Measurements from ENCODE around the gene OAT. TPM values are rescaled to one million over a fixed set of nuclear protein-coding genes. Genes with fewer than 3 reads are reported as not detected.
"Not testable (repeated sequence)": the region's sequence is repeated elsewhere in the genome, so short reads cannot be mapped to it uniquely, and the experiment has no call there.

The OAT gene
- polyA plus RNA-seq, 3 donors from 2014 or later, result 69.0 to 146 (median 74.0) TPM

GRCh38 chr10:124455441-124455840, 36.7 kb upstream of the OAT start:
- no peak for DNase-seq

GRCh38 chr10:124453960-124454610, 35.4 kb upstream of the OAT start:
- Mint-ChIP-seq H3K9me3 (no peaks in the 10 kb centered on the region), H3K27me3 (ENCODE audit: low read depth in 3 of 3) (peaks cover 17 to 46% (median 30%) of the 10 kb centered on the region in 3 donors), H3K36me3 (no peaks in the 10 kb centered on the region), H3K4me3 (no peak overlapping the region), H3K4me1 (peaks cover 0 to 4% of the 10 kb centered on the region in 2 donors), H3K27ac (no peak overlapping the region)
- no peak for DNase-seq

More at GRCh38 chr10:124455441-124455840, 36.7 kb upstream of the OAT start:
- Mint-ChIP-seq H3K27ac (no peak overlapping the region), H3K27me3 (ENCODE audit: low read depth in 3 of 3) (peaks cover 17 to 40% (median 26%) of the 10 kb centered on the region in 3 donors), H3K36me3 (no peaks in the 10 kb centered on the region), H3K4me1 (peaks cover 0 to under 1% of the 10 kb centered on the region in 2 donors), H3K9me3 (no peaks in the 10 kb centered on the region), H3K4me3 (no peak overlapping the region)

GRCh38 chr10:124451276-124451675, 32.6 kb upstream of the OAT start:
- Mint-ChIP-seq H3K27me3 (ENCODE audit: low read depth in 3 of 3) (peaks cover 23 to 49% (median 29%) of the 10 kb centered on the region in 3 donors), H3K36me3 (no peaks in the 10 kb centered on the region), H3K27ac (no peak overlapping the region), H3K9me3 (no peaks in the 10 kb centered on the region), H3K4me1 (peaks cover 0 to 4% of the 10 kb centered on the region in 2 donors), H3K4me3 (no peak overlapping the region)
- DNase-seq, result no peak

- H3K36me3 Mint-ChIP-seq, result no peaks in the 10 kb centered on the region
- no peak overlapping the region for H3K27ac Mint-ChIP-seq
- no peak for DNase-seq
- peaks cover 0 to 4% of the 10 kb centered on the region in 2 donors for H3K4me1 Mint-ChIP-seq
- no peaks in the 10 kb centered on the region for H3K9me3 Mint-ChIP-seq
- peaks cover 26 to 52% (median 29%) of the 10 kb centered on the region in 3 donors for H3K27me3 Mint-ChIP-seq (ENCODE audit: low read depth in 3 of 3)
- H3K4me3 Mint-ChIP-seq, result no peak overlapping the region
Measured at GRCh38 chr10:124450783-124451057, 32.0 kb upstream of the OAT start.

GRCh38 chr10:124450012-124450782, 31.5 kb upstream of the OAT start, which contains the start of gene NKX1-2:
Gene NKX1-2 (minus strand): TSS chr10:124450035. CDS start chr10:124449943, 92 bp downstream.
- H3K27ac Mint-ChIP-seq, result no peak within 1 kb of the TSS
- no peaks in the 10 kb centered on the region for H3K36me3 Mint-ChIP-seq
- H3K4me1 Mint-ChIP-seq, result peaks cover 0 to 4% of the 10 kb centered on the region in 2 donors

GRCh38 chr10:124449170-124450011, 30.7 kb upstream of the OAT start:
- H3K9me3 Mint-ChIP-seq, result no peaks in the 10 kb centered on the region
- peaks cover 0 to 4% of the 10 kb centered on the region in 2 donors for H3K4me1 Mint-ChIP-seq
- H3K4me3 Mint-ChIP-seq, result no peak overlapping the region
- no peak overlapping the region for H3K27ac Mint-ChIP-seq
- peaks cover 21 to 55% (median 29%) of the 10 kb centered on the region in 3 donors for H3K27me3 Mint-ChIP-seq (ENCODE audit: low read depth in 3 of 3)
- no peak for DNase-seq
- no peaks in the 10 kb centered on the region for H3K36me3 Mint-ChIP-seq

More at GRCh38 chr10:124450012-124450782, 31.5 kb upstream of the OAT start, which contains the start of gene NKX1-2:
- no peak within 1 kb of the TSS for H3K4me3 Mint-ChIP-seq
- H3K27me3 Mint-ChIP-seq (ENCODE audit: low read depth in 3 of 3), result peaks cover 26 to 56% (median 31%) of the 10 kb centered on the region in 3 donors
- no peak for DNase-seq
- no peaks in the 10 kb centered on the region for H3K9me3 Mint-ChIP-seq

- peak overlapping the region in 1 of 5 donors; percentile 21 for H3K4me3 Mint-ChIP-seq
- H3K27me3 Mint-ChIP-seq (ENCODE audit: low read depth in 3 of 3), result peaks cover 16 to 51% (median 29%) of the 10 kb centered on the region in 3 donors
- no peaks in the 10 kb centered on the region for H3K9me3 Mint-ChIP-seq
- H3K27ac Mint-ChIP-seq, result no peak overlapping the region
- H3K4me1 Mint-ChIP-seq, result peaks cover 0 to 4% of the 10 kb centered on the region in 2 donors
- no peak for DNase-seq
- H3K36me3 Mint-ChIP-seq, result no peaks in the 10 kb centered on the region
Measured at GRCh38 chr10:124448696-124449169, 30.0 kb upstream of the OAT start.

GRCh38 chr10:124447751-124448466, 29.2 kb upstream of the OAT start:
- no peak for DNase-seq
- no peak overlapping the region for H3K27ac Mint-ChIP-seq
- peaks cover 18 to 54% (median 27%) of the 10 kb centered on the region in 3 donors for H3K27me3 Mint-ChIP-seq (ENCODE audit: low read depth in 3 of 3)
- peaks cover 0 to 4% of the 10 kb centered on the region in 2 donors for H3K4me1 Mint-ChIP-seq
- no peaks in the 10 kb centered on the region for H3K36me3 Mint-ChIP-seq
- no peak overlapping the region for H3K4me3 Mint-ChIP-seq
- H3K9me3 Mint-ChIP-seq, result no peaks in the 10 kb centered on the region

GRCh38 chr10:124446830-124447750, 28.4 kb upstream of the OAT start:
- Mint-ChIP-seq H3K27me3 (ENCODE audit: low read depth in 3 of 3) (peaks cover 16 to 51% (median 27%) of the 10 kb centered on the region in 3 donors), H3K4me3 (no peak overlapping the region), H3K36me3 (no peaks in the 10 kb centered on the region), H3K4me1 (peaks cover 0 to 4% of the 10 kb centered on the region in 2 donors), H3K27ac (no peak overlapping the region), H3K9me3 (peaks cover 0 to 2% (median 0%) of the 10 kb centered on the region in 6 donors)
- no peak for DNase-seq

GRCh38 chr10:124441694-124442093, 23.0 kb upstream of the OAT start:
- peaks cover 6 to 26% (median 17%) of the 10 kb centered on the region in 3 donors for H3K27me3 Mint-ChIP-seq (ENCODE audit: low read depth in 3 of 3)
- H3K4me1 Mint-ChIP-seq, H3K4me3 Mint-ChIP-seq: not testable (repeated sequence)

GRCh38 chr10:124436191-124436638, 17.5 kb upstream of the OAT start:
- no peak for DNase-seq
- Mint-ChIP-seq H3K4me1 (no peaks in the 10 kb centered on the region), H3K27ac (no peak overlapping the region), H3K4me3 (no peak overlapping the region), H3K9me3 (no peaks in the 10 kb centered on the region), H3K36me3 (no peaks in the 10 kb centered on the region), H3K27me3 (ENCODE audit: low read depth in 3 of 3) (peaks cover 4 to 11% (median 8%) of the 10 kb centered on the region in 3 donors)

More at GRCh38 chr10:124441694-124442093, 23.0 kb upstream of the OAT start:
- H3K36me3 Mint-ChIP-seq, DNase-seq, H3K27ac Mint-ChIP-seq, H3K9me3 Mint-ChIP-seq: not testable (repeated sequence)

- peaks cover 3 to 15% (median 4%) of the 10 kb centered on the region in 3 donors for H3K27me3 Mint-ChIP-seq (ENCODE audit: low read depth in 3 of 3)
- H3K9me3 Mint-ChIP-seq, DNase-seq, H3K4me3 Mint-ChIP-seq, H3K36me3 Mint-ChIP-seq, H3K4me1 Mint-ChIP-seq, H3K27ac Mint-ChIP-seq: not testable (repeated sequence)
Measured at GRCh38 chr10:124435683-124436082, 17.0 kb upstream of the OAT start.

Data from immature natural killer cell (primary cell).